COLO829 (cell line): ENCODE data around the gene DAPK2.
"Not testable (repeated sequence)": the region's sequence is repeated elsewhere in the genome, so short reads cannot be mapped to it uniquely, and the experiment has no call there.

ENCODE experiments used
- DNase-seq: peaks from one replicate; pipeline ENCODE4 v3.0.0; 2012; ENCODE audit warnings: low spot score

The DAPK2 gene

DNA sequence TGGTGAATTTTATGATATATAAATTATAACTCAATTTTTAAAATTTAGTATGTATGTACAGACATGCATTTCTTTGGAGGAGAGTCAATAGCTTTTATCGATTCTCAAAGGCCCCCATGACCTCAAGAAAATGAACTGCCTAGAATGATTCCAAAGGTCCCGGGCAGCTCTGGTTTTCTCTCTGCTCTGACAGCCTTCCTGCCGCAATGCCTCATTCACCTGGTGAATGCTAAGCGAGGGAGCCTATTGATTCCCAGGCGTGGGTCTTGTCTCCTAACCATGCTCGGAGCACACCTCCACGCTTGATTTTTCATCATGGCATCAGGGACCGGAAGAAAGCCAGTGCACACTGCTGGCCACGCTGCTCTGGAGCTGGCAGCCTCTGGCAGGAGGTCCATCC is 132.9 kb downstream of the DAPK2 start:
- no peak for DNase-seq

DNA sequence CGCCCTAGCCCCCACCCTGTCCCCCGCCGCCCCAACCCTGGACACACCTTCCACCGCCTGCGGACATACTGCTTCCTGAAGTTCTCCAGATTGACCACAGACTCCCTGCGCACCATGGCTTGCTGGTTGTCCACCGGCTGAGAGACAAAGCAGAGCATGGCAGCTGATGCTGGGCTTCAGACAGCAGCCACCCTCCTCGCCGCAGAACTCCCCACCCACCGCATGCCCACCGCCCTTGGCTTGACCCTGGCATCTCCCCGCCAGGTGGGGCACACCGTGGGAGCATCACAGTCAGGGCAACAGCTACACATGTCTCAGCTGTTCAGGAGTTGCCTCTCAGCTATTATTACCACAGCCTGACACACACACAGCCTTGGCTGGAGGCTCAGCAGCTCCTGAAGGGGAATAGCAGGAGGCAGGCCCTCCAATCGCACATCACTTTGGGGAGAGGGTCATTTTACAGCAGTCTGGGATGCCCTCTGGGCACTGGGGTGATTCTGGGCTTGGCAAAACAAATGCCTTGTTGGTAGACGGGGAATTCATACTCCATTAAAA is 134.1 kb downstream of the DAPK2 start:
- no peak for DNase-seq

DNA sequence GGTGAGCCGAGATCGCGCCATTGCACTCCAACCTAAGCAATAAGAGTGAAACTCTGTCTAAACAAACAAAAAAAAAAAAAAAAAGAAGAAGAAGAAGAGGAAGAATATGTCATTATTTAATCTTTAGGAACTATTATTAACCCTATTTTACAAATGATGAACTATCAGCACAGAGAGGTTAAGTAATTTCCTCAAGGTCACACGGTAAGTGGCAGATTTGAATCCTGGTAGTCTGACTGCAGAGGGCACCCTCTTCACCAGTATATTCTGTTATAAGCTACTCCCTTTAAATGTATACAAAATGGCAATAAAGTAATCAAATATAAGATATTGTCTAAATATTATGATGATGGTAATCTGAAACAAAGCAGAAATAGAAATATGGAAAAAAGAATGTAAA is 135.1 kb downstream of the DAPK2 start:
- DNase-seq: no peak

GRCh38 chr15:63909819-63910437 is 136.4 kb downstream of the DAPK2 start:
- DNase-seq: no peak

DNA sequence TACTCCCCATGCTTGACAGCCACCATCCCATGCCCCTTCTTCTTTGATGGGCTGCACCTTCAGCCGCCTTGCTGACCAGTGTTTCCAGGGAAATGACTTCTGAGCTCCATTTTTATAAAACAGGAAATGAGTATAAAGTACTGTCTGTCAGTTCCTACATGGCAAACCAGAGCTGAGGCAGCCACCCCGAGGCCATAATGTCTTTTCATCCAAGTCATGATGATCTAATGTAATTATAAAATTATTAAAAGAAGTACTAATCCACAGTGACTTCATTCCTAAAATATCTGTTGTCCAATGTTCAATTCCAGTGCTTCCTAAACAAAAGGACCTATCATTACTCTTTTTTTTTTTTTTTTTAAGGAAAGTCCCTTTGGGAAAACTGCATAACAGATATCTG is 137.3 kb downstream of the DAPK2 start:
- peak; percentile 62 for DNase-seq

DNA sequence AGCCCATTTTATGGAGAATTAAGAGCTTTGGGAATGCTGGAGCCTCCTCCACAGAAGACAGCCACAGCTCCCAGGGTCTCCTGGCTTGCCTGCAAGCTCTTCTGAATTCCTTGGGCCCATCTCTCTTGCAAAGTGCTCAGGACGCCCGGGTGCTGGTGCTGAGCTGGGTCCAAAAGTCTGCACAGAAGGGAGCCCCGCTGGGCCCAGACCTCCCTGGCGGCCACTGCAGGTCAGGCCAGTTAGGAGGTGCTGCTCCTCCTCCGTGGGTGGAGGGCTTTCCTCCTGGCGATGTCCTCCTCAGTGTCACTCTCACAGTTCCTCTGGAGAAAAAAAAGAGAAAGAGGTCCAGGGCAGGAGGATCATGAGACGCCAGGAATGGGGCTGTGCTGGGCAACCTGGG is 138.0 kb downstream of the DAPK2 start:
- DNase-seq: no peak

- DNase-seq: no peak
These were observed 138.8 kb downstream of the DAPK2 start for GRCh38 chr15:63907521-63907920.

DNA sequence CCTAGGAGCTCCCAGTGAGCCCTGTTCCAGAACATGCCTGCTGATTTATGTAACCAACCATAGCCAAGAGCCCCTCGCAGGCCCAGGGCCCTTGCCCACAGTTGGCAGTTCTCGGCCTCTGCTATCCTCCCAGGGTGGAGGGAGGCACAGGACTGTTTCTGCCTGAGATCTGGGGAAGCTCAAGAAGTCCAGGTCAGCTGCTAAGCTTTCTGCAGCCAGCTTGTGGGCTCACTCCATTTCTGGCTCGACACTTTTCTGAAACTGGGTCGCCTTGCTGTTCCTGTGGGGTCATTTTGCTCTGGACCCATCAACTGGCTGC is 140.1 kb downstream of the DAPK2 start:
- no peak for DNase-seq

DNA sequence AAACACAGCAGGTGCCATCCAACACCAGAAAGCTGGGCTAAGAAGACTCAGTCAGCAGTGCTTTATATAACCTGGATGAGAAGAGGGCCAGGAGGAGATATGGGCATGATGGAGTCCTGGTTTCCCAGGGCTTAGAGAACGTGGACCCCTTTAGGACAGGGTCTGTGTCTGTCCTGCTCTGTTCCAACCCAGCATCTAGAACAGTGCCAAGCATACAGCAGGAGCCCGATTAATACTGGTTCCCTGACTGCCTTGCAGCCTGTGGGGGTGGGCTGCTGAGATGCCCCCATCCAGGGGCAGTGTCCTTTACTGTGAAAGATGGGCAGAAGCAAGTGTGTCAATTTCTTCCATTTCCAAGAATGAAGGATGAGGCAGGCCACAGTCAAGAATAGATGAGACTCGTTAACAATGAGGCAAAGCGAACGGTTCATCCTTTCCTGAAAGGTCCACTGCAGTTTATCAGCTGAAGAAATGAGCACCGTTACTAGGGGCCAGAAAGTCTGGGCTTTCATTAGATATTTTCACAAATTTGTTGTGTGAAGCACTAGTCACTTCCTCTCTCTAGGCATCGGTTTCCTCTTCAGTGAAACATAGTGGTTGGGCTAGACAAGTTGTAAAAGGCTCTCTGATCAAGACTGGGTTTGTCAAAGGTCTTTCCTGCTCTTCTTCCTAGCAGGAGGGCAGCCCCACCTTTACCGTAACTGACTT is 140.6 kb downstream of the DAPK2 start:
- DNase-seq: no peak

DNA sequence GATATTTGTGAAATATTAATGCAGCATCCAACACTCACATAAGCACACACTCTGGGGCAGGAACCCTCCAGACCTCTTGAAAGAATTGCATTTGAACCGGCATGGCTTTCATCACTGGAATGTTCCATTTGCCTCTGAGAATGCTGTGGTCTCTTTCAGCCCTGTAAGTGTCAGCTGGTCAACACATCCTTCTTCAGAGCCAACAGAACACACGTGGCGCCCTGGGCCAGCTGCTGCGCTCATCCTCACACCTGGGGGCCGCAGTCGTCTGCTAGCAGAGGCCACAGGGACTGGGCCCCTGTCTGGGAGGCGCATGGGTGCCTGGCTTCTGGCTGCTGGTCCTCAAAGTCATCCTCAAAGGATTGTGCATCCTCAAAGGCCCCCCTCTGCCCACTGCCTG is 141.2 kb downstream of the DAPK2 start:
- DNase-seq: no peak

- no peak for DNase-seq
These were observed 142.2 kb downstream of the DAPK2 start for GRCh38 chr15:63904042-63904441.

GRCh38 chr15:63902671-63903035 is 143.6 kb downstream of the DAPK2 start:
- no peak for DNase-seq

- DNase-seq: no peak
These were observed 144.2 kb downstream of the DAPK2 start for GRCh38 chr15:63901912-63902670.

DNA sequence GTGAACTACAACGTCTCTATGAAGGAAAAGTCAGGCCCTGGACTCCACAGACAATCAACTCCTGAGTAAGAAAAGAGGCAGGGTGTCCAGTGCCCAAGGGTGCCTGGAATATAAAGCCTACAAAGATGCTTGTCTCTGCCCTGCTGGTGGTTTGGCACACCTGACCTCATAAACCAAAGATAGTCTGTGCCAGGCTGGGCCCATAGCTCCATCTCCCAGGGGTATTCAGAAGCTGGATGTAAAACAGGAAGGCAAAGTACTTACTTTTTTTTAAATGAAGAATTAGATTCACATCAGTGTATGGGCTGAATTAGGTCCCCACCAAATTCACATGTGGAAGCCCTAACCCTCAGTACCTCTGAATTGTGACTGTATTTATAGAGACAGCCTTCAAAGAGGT is 146.0 kb downstream of the DAPK2 start:
- no peak for DNase-seq

DNA sequence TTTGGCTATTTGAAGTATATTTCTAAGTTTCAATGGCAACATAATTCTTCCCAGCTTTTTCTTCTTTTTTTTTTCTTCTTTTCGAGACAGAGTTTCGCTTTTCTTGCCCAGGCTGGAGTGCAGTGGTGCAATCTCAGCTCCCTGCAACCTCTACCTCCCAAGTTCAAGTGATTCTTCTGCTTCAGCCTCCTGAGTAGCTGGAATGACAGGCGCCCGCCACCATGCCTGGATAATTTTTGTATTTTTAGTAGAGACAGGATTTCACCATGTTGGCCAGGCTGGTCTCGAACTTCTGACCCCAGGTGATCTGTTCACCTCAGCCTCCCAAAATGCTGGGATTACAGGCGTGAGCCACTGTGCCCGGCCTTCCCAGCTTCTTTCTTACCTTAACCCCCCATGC is 146.7 kb downstream of the DAPK2 start:
- DNase-seq: not testable (repeated sequence)

- no peak for DNase-seq
These were observed 147.1 kb downstream of the DAPK2 start for GRCh38 chr15:63899193-63899592.

DNA sequence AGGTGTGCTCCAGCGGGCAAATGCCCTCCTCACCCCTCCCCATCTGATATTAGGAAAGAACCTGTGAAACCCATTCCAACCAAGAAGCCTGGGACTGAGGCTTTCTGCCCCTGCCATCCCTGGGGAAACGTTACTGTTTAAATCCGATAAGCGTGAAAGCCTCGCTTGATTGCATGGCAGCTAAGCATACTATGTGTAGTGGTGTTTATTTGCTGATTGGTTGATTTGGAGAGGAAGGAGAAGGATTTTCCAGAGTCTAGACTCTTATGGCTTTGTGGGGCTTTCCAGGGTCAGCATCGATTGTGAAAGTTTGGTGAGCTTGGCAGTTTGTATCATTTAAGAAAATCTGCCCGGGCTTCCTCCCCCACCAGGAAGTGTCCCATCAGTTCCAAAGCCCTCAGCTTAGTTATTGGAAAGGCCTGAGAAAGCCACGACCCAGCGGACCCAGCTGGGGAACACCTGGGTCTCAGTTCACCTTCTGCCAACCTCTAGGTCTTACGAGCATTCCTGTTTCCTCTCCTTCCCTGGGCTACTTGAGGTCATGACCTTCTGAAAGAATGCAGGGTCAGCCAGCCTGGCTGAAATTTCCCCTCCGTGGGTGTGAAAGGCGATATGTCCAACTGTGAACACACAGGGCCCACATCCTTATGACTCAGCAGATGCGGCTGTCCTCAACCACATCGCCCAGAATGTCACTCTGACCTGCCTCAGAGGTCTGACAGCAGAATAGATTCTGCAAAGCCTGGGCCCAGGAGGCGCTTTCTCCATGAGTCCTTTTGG is 149.8 kb downstream of the DAPK2 start:
- DNase-seq: peak; percentile 40

- DNase-seq: no peak
These were observed 150.5 kb downstream of the DAPK2 start for GRCh38 chr15:63895787-63896218.

DNA sequence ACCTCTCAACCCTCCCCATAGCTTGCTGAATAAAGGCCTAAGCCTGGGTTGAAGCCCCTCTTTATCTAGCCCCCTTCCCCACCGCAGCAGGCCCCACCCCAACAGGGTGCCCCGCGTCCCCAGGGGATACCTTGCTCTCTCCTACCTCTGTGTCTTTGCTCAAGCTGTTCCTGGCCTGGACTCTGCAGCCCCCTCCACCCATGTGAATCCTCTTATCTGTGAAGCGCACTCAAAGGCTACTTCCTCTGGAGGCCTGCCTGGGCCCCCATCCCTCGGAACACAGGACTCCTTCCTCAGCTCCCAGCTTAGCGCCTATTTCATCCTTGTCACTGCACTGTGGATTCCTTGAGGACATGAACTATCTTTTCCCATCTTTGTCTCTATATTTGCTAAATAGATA is 151.1 kb downstream of the DAPK2 start:
- no peak for DNase-seq

DNA sequence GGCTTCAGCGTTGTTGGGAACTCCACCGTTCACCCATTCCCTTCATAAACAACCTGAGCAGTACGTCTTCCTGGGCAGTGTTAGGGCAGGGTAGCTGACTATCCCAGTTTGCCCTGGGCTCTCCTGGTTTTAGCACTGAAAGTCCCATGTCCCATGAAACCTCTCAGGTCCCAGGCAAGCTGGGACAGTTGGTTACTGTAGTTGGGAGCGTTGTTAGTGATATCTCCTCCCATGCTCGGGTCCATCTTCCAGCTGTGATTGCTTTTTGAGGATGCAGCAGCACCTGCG is 151.7 kb downstream of the DAPK2 start:
- no peak for DNase-seq

- DNase-seq: no peak
These were observed 152.2 kb downstream of the DAPK2 start for GRCh38 chr15:63893866-63894661.
